AG09319 (cell line): Measurements from ENCODE around the gene PDZD4.

Experiments
- DNase-seq: peaks from one replicate; pipeline ENCODE4 v3.0.0-alpha.2; 2010; ENCODE audit warnings: low read depth; ENCODE audit errors: extremely low read depth
- CTCF ChIP-seq: IDR thresholded peaks from 2 replicates; pipeline ENCODE4 v1.5.1; 2011; ENCODE audit warnings: low read depth, mild to moderate bottlenecking, inconsistent platforms, low read length, moderate library complexity

PDZD4 gene

GRCh38 chrX:153768311-153769157, 61.8 kb downstream of the PDZD4 start:
- no peak for DNase-seq
- no peak for TF ChIP-seq CTCF

GRCh38 chrX:153767674-153768055, 62.7 kb downstream of the PDZD4 start:
- no peak for DNase-seq
- TF ChIP-seq CTCF, result no peak

- TF ChIP-seq CTCF, result no peak
- no peak for DNase-seq
Observed at GRCh38 chrX:153766871-153767673, 63.3 kb downstream of the PDZD4 start.

GRCh38 chrX:153766098-153766817, 64.1 kb downstream of the PDZD4 start:
- DNase-seq, result peak; percentile 15
- TF ChIP-seq CTCF, result no peak

- no peak for TF ChIP-seq CTCF
- DNase-seq, result no peak
Observed at GRCh38 chrX:153765138-153766079, 64.9 kb downstream of the PDZD4 start.

GRCh38 chrX:153764786-153765137, 65.6 kb downstream of the PDZD4 start:
- TF ChIP-seq CTCF, result no peak
- no peak for DNase-seq
